K562 (cell line): Measurements from ENCODE around the gene SLCO2B1. TPM values are rescaled to one million over a fixed set of nuclear protein-coding genes. Genes with fewer than 3 reads are reported as not detected.

Experiments
- ATAC-seq: fragments of 200-7000 bp; cut with Tn5 transposase; 3 replicates; pipeline ENCODE4 v1.9.1; 2020; ENCODE audit warnings: moderate library complexity
- BruUV-seq: library from RNA; stranded (reverse); fragments of 400-500 nt; replicated peaks from 2 replicates; lab custom pipeline; 2021; lab: Mats Ljungman, UMichigan
- CTCF ChIA-PET: fragments of 300-600 bp; formaldehyde crosslinking; extraction: SDS; loops from one replicate; lab custom pipeline; 2021; ENCODE audit warnings: low intra/inter-chr PET ratio; lab: Yijun Ruan, JAX
- POLR2A ChIA-PET: fragments of 300-600, 350-650 bp; sonication (Branson Sonifier 250); formaldehyde crosslinking; extraction: SDS; loops from one replicate; lab custom pipeline; 2021; ENCODE audit warnings: antibody characterized with exemption, inconsistent platforms; lab: Yijun Ruan, JAX
- DNase-seq, 4 experiments: peaks; one replicate each; pipeline versions ENCODE4 v3.0.0 to v3.0.0-alpha.2; 2011 to 2018; ENCODE audit warnings: low spot score in 3 of 4, mixed read lengths in 3 of 4; ENCODE audit errors: extremely low read depth in 1 of 4
- FAIRE-seq: peaks from 2 replicates; lab custom pipeline; 2011; peaks lifted over from hg19 to GRCh38; lab: Jason Lieb, UNC
- H2AFZ ChIP-seq: 2 replicates; pipeline ENCODE4 v1.6.0; 2011; ENCODE audit warnings: low read depth, low read length, control low read depth, inconsistent platforms
- H3K27ac ChIP-seq: fragments of 200-600 bp; 3 replicates; pipeline ENCODE4 v1.8.0; 2011; ENCODE audit warnings: low read depth, mild to moderate bottlenecking, control low read depth, inconsistent platforms, low read length, moderate library complexity, mixed read lengths; ENCODE audit errors: extremely low read depth
- H3K27me3 ChIP-seq, 2 experiments: fragments of 300-600 bp in 1 of 2; 2 replicates in 1 of 2; 3 replicates in 1 of 2; pipeline versions ENCODE4 v1.6.0 to v1.8.0; 2011; ENCODE audit warnings: inconsistent platforms in 2 of 2, low read length in 2 of 2, mild to moderate bottlenecking in 1 of 2, mixed read lengths in 1 of 2, moderate library complexity in 1 of 2; ENCODE audit not compliant: control insufficient read depth in 2 of 2, insufficient read depth in 2 of 2
- H3K36me3 ChIP-seq: fragments of 300-600 bp; 3 replicates; pipeline ENCODE4 v1.8.0; 2011; ENCODE audit warnings: mild to moderate bottlenecking, low read length, inconsistent platforms; ENCODE audit not compliant: control insufficient read depth, insufficient read depth
- H3K4me1 ChIP-seq, 2 experiments: fragments of 200-600 bp in 1 of 2; replicated peaks in 1 of 2; 2 replicates in 1 of 2; 3 replicates in 1 of 2; pipeline versions ENCODE4 v1.5.1 to v1.8.0; 2011; ENCODE audit warnings: inconsistent platforms in 2 of 2, low read length in 2 of 2, mild to moderate bottlenecking in 1 of 2, mixed read lengths in 1 of 2, moderate library complexity in 1 of 2; ENCODE audit not compliant: control insufficient read depth in 2 of 2, insufficient read depth in 2 of 2
- H3K4me2 ChIP-seq: 2 replicates; pipeline ENCODE4 v1.6.1; 2011; ENCODE audit warnings: low read length, control low read depth, inconsistent platforms, mixed read lengths; ENCODE audit not compliant: insufficient read depth
- H3K4me3 ChIP-seq: fragments of 200-600 bp; sonication (generic), shearing (Covaris generic); 2 replicates; pipeline ENCODE4 v1.5.1; 2016; ENCODE audit warnings: control low read depth, inconsistent platforms
- H3K79me2 ChIP-seq: fragments of 200-600 bp; 3 replicates; pipeline ENCODE4 v1.8.0; 2011; ENCODE audit warnings: low read length, inconsistent platforms; ENCODE audit not compliant: control insufficient read depth, insufficient read depth
- H3K9ac ChIP-seq, 2 experiments: 2 replicates each; pipeline versions ENCODE4 v1.6.0 to v1.6.1; 2011; ENCODE audit warnings: low read depth in 2 of 2, low read length in 2 of 2, control low read depth in 1 of 2, inconsistent platforms in 1 of 2, mild to moderate bottlenecking in 1 of 2, mixed read lengths in 1 of 2; ENCODE audit not compliant: insufficient read depth in 1 of 2
- H3K9me1 ChIP-seq: one replicate; pipeline ENCODE4 v1.6.0; 2011; ENCODE audit warnings: inconsistent platforms, mild to moderate bottlenecking, low read length, moderate library complexity; ENCODE audit not compliant: control insufficient read depth, insufficient read depth
- H3K9me3 ChIP-seq: replicated peaks from 2 replicates; pipeline ENCODE4 v1.5.1; 2011; ENCODE audit warnings: low read depth, low read length, inconsistent platforms; ENCODE audit not compliant: control insufficient read depth, insufficient read depth
- H4K20me1 ChIP-seq: replicated peaks from 2 replicates; pipeline ENCODE4 v1.6.1; 2011; ENCODE audit warnings: low read length, inconsistent platforms, mixed read lengths; ENCODE audit not compliant: control insufficient read depth, insufficient read depth
- C11orf30 ChIP-seq: fragments of 450-650 bp; IDR thresholded peaks from 2 replicates; pipeline ENCODE4 v1.6.1; 2016; ENCODE audit warnings: low read depth, mild to moderate bottlenecking
- SRSF9 ChIP-seq: fragments of 200-400 bp; formaldehyde crosslinking; IDR thresholded peaks from 2 replicates; pipeline ENCODE4 v1.6.1; 2017; ENCODE audit warnings: low read depth, low read length, borderline replicate concordance
- TARDBP ChIP-seq: fragments of 450-650 bp; IDR thresholded peaks from 2 replicates; pipeline ENCODE4 v1.6.1; 2016
- ZFX ChIP-seq: sonication (generic); formaldehyde crosslinking; IDR thresholded peaks from 2 replicates; pipeline ENCODE4 v1.8.0; 2022; ENCODE audit warnings: mild to moderate bottlenecking, missing genetic modification reagents, moderate library complexity
- WGBS: fragments of 100-300 bp; shearing (Covaris generic); methylation state at CpG from one replicate; pipeline ENCODE4 v1.1.6; 2016; ENCODE audit warnings: low coverage, mixed read lengths; ENCODE audit not compliant: insufficient coverage; ENCODE audit errors: missing lambda C conversion rate; 5-methylcytosine and 5-hydroxymethylcytosine counted together
- in situ Hi-C: fragments of 300-500 bp; cut with MboI; formaldehyde crosslinking; loops from 4 replicates; pipeline ENCODE4 v1.15.0; 2018; ENCODE audit warnings: inconsistent platforms, mixed read lengths
- intact Hi-C: fragments of 100-400 bp; cut with micrococcal nuclease; formaldehyde crosslinking; loops from 2 replicates; pipeline ENCODE4 v1.14.2; 2022
- polyA plus RNA-seq, 8 experiments: library from polyadenylated mRNA; depleted of rRNA in 4 of 8; stranded (reverse) in 5 of 8; unstranded in 3 of 8; fragments of >200 nt; fragmentation: Nextera tagmentation in 2 of 8; fragmentation: Illumina TruSeq in 1 of 8; extraction: Ambion mirVana in 2 of 8; extraction: Trizol in 1 of 8; gene quantifications; 2 replicates each; pipeline versions ENCODE4 v1.2.1 to v1.2.3, GENCODE V29; 2011 to 2014; ENCODE audit warnings: inconsistent platforms in 1 of 8, missing spikeins in 1 of 8
- total RNA-seq, 7 experiments: library from RNA; depleted of rRNA in 6 of 7; stranded (reverse); fragments of >200 nt in 6 of 7; fragmentation: Illumina TruSeq in 2 of 7; extraction: Trizol in 2 of 7; gene quantifications; 2 replicates each; pipeline versions ENCODE4 v1.2.1 to v1.2.3, GENCODE V29; 2011 to 2021; ENCODE audit warnings: low replicate concordance in 1 of 7
- TF ChIP-seq, protein P1 (sequence below): fragments of 250-450 bp; sonication (Bioruptor Pico); IDR thresholded peaks from 2 replicates; pipeline ENCODE4 v1.4.0; 2020
- TF ChIP-seq, protein P2 (sequence below): fragments of 450-650 bp; formaldehyde crosslinking; conservative IDR thresholded peaks from 2 replicates; pipeline ENCODE4 v1.4.0; 2022; ENCODE audit warnings: mild to moderate bottlenecking, missing genetic modification characterization
- TF ChIP-seq, protein P3 (sequence below): fragments of 450-650 bp; IDR thresholded peaks from 2 replicates; pipeline ENCODE4 v1.6.1; 2016; ENCODE audit warnings: antibody characterized with exemption
- TF ChIP-seq, protein P4 (sequence below): sonication (generic); formaldehyde crosslinking; IDR thresholded peaks from 2 replicates; pipeline ENCODE4 v1.8.0; 2022; ENCODE audit warnings: mild to moderate bottlenecking, missing genetic modification reagents
- TF ChIP-seq, protein P5 (sequence below): sonication (generic); formaldehyde crosslinking; IDR thresholded peaks from 2 replicates; pipeline ENCODE4 v1.8.1; 2023; ENCODE audit warnings: mild to moderate bottlenecking, missing genetic modification reagents

The SLCO2B1 gene
- total and polyA plus RNA-seq, 9 of the 15 experiments (the other 6 are each of a cell fraction or from before 2014, with no cell fraction given), result 0.70 to 14.7 (median 7.6) TPM

DNA sequence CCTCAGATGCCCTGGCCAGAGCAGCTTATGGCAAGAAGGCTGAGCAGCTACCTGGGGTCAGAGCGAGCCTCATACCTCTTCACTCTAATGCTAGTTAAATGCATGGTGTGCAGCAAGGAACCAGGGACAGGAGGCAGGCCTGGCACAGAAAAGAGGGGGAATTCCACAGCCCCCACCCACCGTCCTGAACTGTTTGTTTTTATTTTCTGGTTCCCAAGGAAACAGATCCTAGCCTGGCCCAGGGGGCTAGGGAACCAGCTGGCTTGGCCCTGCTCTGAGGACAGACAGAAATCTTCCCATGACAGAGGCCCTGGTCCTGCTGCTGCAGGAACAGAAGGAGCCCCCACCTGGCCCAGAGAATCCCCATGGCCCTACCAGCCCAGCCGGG, 40.4 kb downstream of the SLCO2B1 start:
- BruUV-seq, result no TSS peak
- CTCF ChIA-PET, result no interaction called here
- TF ChIP-seq, protein P1, sequence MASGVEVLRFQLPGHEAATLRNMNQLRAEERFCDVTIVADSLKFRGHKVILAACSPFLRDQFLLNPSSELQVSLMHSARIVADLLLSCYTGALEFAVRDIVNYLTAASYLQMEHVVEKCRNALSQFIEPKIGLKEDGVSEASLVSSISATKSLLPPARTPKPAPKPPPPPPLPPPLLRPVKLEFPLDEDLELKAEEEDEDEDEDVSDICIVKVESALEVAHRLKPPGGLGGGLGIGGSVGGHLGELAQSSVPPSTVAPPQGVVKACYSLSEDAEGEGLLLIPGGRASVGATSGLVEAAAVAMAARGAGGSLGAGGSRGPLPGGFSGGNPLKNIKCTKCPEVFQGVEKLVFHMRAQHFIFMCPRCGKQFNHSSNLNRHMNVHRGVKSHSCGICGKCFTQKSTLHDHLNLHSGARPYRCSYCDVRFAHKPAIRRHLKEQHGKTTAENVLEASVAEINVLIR (CRISPR knock-in tag), result no peak
- TF ChIP-seq, protein P2, sequence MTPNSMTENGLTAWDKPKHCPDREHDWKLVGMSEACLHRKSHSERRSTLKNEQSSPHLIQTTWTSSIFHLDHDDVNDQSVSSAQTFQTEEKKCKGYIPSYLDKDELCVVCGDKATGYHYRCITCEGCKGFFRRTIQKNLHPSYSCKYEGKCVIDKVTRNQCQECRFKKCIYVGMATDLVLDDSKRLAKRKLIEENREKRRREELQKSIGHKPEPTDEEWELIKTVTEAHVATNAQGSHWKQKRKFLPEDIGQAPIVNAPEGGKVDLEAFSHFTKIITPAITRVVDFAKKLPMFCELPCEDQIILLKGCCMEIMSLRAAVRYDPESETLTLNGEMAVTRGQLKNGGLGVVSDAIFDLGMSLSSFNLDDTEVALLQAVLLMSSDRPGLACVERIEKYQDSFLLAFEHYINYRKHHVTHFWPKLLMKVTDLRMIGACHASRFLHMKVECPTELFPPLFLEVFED (CRISPR knock-in tag), result no peak
- TF ChIP-seq, protein P3, sequence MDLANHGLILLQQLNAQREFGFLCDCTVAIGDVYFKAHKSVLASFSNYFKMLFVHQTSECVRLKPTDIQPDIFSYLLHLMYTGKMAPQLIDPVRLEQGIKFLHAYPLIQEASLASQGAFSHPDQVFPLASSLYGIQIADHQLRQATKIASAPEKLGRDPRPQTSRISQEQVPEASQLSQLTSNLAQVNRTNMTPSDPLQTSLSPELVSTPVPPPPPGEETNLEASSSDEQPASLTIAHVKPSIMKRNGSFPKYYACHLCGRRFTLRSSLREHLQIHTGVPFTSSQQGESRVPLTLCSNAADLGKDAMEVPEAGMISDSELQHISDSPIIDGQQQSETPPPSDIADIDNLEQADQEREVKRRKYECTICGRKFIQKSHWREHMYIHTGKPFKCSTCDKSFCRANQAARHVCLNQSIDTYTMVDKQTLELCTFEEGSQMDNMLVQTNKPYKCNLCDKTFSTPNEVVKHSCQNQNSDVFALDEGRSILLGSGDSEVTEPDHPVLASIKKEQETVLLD, result no peak
- TF ChIP-seq SRSF9, result no peak
- TF ChIP-seq ZFX (CRISPR knock-in tag), result no peak
- TF ChIP-seq C11orf30, result no peak
- TF ChIP-seq TARDBP, result no peak
- TF ChIP-seq, protein P4, sequence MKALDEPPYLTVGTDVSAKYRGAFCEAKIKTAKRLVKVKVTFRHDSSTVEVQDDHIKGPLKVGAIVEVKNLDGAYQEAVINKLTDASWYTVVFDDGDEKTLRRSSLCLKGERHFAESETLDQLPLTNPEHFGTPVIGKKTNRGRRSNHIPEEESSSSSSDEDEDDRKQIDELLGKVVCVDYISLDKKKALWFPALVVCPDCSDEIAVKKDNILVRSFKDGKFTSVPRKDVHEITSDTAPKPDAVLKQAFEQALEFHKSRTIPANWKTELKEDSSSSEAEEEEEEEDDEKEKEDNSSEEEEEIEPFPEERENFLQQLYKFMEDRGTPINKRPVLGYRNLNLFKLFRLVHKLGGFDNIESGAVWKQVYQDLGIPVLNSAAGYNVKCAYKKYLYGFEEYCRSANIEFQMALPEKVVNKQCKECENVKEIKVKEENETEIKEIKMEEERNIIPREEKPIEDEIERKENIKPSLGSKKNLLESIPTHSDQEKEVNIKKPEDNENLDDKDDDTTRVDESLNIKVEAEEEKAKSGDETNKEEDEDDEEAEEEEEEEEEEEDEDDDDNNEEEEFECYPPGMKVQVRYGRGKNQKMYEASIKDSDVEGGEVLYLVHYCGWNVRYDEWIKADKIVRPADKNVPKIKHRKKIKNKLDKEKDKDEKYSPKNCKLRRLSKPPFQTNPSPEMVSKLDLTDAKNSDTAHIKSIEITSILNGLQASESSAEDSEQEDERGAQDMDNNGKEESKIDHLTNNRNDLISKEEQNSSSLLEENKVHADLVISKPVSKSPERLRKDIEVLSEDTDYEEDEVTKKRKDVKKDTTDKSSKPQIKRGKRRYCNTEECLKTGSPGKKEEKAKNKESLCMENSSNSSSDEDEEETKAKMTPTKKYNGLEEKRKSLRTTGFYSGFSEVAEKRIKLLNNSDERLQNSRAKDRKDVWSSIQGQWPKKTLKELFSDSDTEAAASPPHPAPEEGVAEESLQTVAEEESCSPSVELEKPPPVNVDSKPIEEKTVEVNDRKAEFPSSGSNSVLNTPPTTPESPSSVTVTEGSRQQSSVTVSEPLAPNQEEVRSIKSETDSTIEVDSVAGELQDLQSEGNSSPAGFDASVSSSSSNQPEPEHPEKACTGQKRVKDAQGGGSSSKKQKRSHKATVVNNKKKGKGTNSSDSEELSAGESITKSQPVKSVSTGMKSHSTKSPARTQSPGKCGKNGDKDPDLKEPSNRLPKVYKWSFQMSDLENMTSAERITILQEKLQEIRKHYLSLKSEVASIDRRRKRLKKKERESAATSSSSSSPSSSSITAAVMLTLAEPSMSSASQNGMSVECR (CRISPR knock-in tag), result no peak
- TF ChIP-seq, protein P5, sequence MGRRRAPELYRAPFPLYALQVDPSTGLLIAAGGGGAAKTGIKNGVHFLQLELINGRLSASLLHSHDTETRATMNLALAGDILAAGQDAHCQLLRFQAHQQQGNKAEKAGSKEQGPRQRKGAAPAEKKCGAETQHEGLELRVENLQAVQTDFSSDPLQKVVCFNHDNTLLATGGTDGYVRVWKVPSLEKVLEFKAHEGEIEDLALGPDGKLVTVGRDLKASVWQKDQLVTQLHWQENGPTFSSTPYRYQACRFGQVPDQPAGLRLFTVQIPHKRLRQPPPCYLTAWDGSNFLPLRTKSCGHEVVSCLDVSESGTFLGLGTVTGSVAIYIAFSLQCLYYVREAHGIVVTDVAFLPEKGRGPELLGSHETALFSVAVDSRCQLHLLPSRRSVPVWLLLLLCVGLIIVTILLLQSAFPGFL (CRISPR knock-in tag), result no peak

More for the DNA sequence above, 40.4 kb downstream of the SLCO2B1 start:
- H3K36me3 ChIP-seq, result no peaks in the 10 kb centered on the region
- H3K27ac ChIP-seq, result no peak overlapping the region
- in situ Hi-C loops, result no loop called here
- no peaks in the 10 kb centered on the region for H4K20me1 ChIP-seq
- H3K9ac ChIP-seq, result no peak overlapping the region
- no peaks in the 10 kb centered on the region for H3K79me2 ChIP-seq
- H3K4me2 ChIP-seq, result no peak overlapping the region
- DNase-seq, result no peak
- no peak overlapping the region for H2AFZ ChIP-seq
- H3K4me1 ChIP-seq, result no peaks in the 10 kb centered on the region
- H3K9me1 ChIP-seq, result no peaks in the 10 kb centered on the region
- 13% methylated on average over 3 of the region's 3 CpGs for WGBS
- ATAC-seq, result no peak
- no peak overlapping the region for H3K4me3 ChIP-seq
- POLR2A ChIA-PET, result interaction anchor here (0.6 to 1.7 kb wide), 2 partner anchors 11 to 13 kb away, joined by 3 to 4 read pairs; no protein-coding TSS in a partner anchor
- no peaks in the 10 kb centered on the region for H3K27me3 ChIP-seq
- H3K9me3 ChIP-seq, result no peaks in the 10 kb centered on the region
- no peak for FAIRE-seq
- intact Hi-C loops, result no loop called here
